ENCODE measurements around the gene RASGRP3. TPM values are rescaled to one million over a fixed set of nuclear protein-coding genes. Genes with fewer than 3 reads are reported as not detected.

The RASGRP3 gene
- total RNA-seq, 1 experiment from 2014 or later = 0.59 TPM

- TF ChIP-seq EZH2 (IDR thresholded peaks at IDR 0.05) (no peak), RAD21 (IDR thresholded peaks at IDR 0.05; ENCODE audit: low read depth) (no peak), POLR2AphosphoS5 (IDR thresholded peaks at IDR 0.05; ENCODE audit: low read depth, low read length) (no peak), ZNF274 (IDR thresholded peaks at IDR 0.05; ENCODE audit: low read depth, low read length) (no peak), JUND (IDR thresholded peaks at IDR 0.05) (no peak), EZH2phosphoT487 (IDR thresholded peaks at IDR 0.05; ENCODE audit: borderline replicate concordance) (no peak), ZBTB33 (IDR thresholded peaks at IDR 0.05; ENCODE audit: extremely low read depth, insufficient replicate concordance, low read length) (no peak), CTCF (IDR thresholded peaks at IDR 0.05 in 2 of 3, conservative IDR thresholded peaks at IDR 0.05 in 1 of 3; ENCODE audit: borderline replicate concordance in 1 of 3, insufficient read depth in 1 of 3, low read depth in 2 of 3, low read length in 2 of 3) (no peak), POLR2A (IDR thresholded peaks at IDR 0.05; ENCODE audit: borderline replicate concordance, extremely low read depth, insufficient read depth, insufficient read length) (no peak), ZFX (IDR thresholded peaks at IDR 0.05) (no peak), ATF3 (IDR thresholded peaks at IDR 0.05) (no peak), SIN3A (IDR thresholded peaks at IDR 0.05; ENCODE audit: low read depth) (no peak), REST (IDR thresholded peaks at IDR 0.05; ENCODE audit: low read depth) (no peak)
- intact Hi-C loops (cut with micrococcal nuclease) = no loop called here
- CTCF ChIA-PET = no interaction called here
These were observed 19.7 kb downstream of the RASGRP3 start for GRCh38 chr2:33496150-33496549.

More at GRCh38 chr2:33496150-33496549, 19.7 kb downstream of the RASGRP3 start:
- Histone ChIP-seq H3K4me3 (replicated peaks in 1 of 2; ENCODE audit: low read depth in 1 of 2, low read length in 2 of 2) (no peak overlapping the region), H3K9me2 (ENCODE audit: insufficient read depth) (no peaks in the 10 kb centered on the region), H3K27ac (ENCODE audit: low read depth, low read length) (no peak overlapping the region), H3K27me3 (ENCODE audit: insufficient read depth, low read length) (no peaks in the 10 kb centered on the region), H3K9ac (ENCODE audit: low read length) (no peak overlapping the region), H2AFZ (ENCODE audit: low read depth, low read length, poor library complexity, severe bottlenecking) (no peak overlapping the region), H3K79me2 (ENCODE audit: insufficient read depth, low read length) (no peaks in the 10 kb centered on the region), H3K4me1 (ENCODE audit: control insufficient read depth in 1 of 2, insufficient read depth in 2 of 2, low read length in 2 of 2) (peaks cover 0 to 3% of the 10 kb centered on the region in 2 experiments; a peak in 1 of 4 replicates), H3K36me3 (ENCODE audit: control insufficient read depth in 1 of 2, insufficient read depth in 2 of 2, low read length in 2 of 2) (no peaks in the 10 kb centered on the region), H3K9me3 (ENCODE audit: control insufficient read depth in 1 of 2, insufficient read depth in 1 of 2, low read depth in 1 of 2, low read length in 2 of 2) (no peaks in the 10 kb centered on the region), H3K4me2 (ENCODE audit: low read length) (no peak overlapping the region), H4K20me1 (ENCODE audit: insufficient read depth) (no peaks in the 10 kb centered on the region)
- ATAC-seq = no peak
- ChIA-PET POLR2A (no interaction called here), RAD21 (ENCODE audit: low non-redundant PET in 1 of 2, low total read pairs in 2 of 2, uncharacterized antibody in 2 of 2, unreplicated experiment in 2 of 2) (no interaction called here)
- DNase-seq (ENCODE audit: low read depth, low spot score) = no peak
- BruUV-seq (replicated peaks) = no TSS peak

Data from HCT116 (cell line).